ENCODE results near the gene CARF.

Gene CARF

DNA sequence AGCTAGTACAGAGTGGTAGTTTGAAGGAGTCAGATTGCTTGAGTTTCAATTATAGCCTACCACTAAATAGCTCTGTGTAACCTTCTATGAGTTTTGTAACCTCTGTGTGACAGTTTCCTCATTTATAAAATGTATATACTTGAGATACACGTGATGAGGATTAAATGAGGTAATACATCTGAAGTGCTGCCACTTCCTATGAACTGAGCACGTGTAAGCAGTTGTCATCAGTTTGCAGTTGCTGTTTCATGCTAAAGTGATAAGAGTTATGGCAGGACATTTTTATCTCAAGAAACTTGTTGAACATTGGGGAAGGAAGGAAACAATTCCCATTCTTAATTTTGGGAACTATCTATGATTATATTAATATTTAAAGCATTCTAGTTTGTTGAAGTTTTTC, 38.5 kb downstream of the CARF start:
- TF ChIP-seq CTCF (IDR thresholded peaks at IDR 0.05; ENCODE audit: insufficient read depth, low read length, poor library complexity, severe bottlenecking) (no peak), EZH2phosphoT487 (conservative IDR thresholded peaks at IDR 0.05; ENCODE audit: low read length) (no peak)
- H3K27ac ChIP-seq (ENCODE audit: low read depth, low read length) = no peak overlapping the region
- no peaks in the 10 kb centered on the region for H3K27me3 ChIP-seq (ENCODE audit: low read length)
- H3F3A ChIP-seq (ENCODE audit: insufficient read depth) = no peaks in the 10 kb centered on the region; the same call in 1 of the 2 replicates
- no peaks in the 10 kb centered on the region for H4K20me1 ChIP-seq (ENCODE audit: low read depth, low read length)
- H3K9ac ChIP-seq (ENCODE audit: low read length) = no peak overlapping the region
- no peaks in the 10 kb centered on the region for H3K9me3 ChIP-seq (ENCODE audit: insufficient read depth, low read length)
- 0 out of 2 replicates have a peak, but pooled peaks cover 3% of the 10 kb centered on the region for H3K36me3 ChIP-seq (ENCODE audit: low read length)
- no peak overlapping the region for H3K4me2 ChIP-seq (ENCODE audit: low read depth, low read length, poor library complexity, severe bottlenecking)
- H2AFZ ChIP-seq (ENCODE audit: low read depth, low read length, severe bottlenecking) = no peak overlapping the region
- no peaks in the 10 kb centered on the region for H3K79me2 ChIP-seq (ENCODE audit: insufficient read depth, low read length)
- no peaks in the 10 kb centered on the region for H3K9me2 ChIP-seq (replicated peaks; ENCODE audit: insufficient read depth, low read length)
- no peak overlapping the region for H3K4me3 ChIP-seq (ENCODE audit: insufficient read depth, low read length, poor library complexity, severe bottlenecking)

DNA sequence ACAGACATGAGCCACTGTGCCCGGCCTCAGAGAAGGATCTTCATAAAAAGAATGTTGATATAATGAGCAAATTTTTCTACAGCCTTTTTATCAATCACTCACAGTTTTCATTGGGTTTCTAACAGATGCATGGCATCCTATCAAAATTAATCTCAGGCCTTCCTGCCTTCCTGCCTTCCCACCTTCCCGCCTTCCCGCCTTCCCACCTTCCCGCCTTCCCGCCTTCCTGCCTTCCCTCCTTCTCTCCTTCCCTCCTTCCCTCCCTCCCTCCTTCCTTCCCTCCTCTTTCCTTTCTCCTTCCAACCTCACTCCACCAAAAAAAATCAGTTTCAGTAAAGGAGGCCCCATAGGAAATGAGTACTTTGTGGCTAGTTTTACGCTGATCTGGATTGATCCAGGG, 48.4 kb downstream of the CARF start:
- Histone ChIP-seq H3K9me3 (ENCODE audit: insufficient read depth, low read length) (no peaks in the 10 kb centered on the region), H3K4me2 (ENCODE audit: low read depth, low read length, poor library complexity, severe bottlenecking) (no peak overlapping the region), H3K36me3 (ENCODE audit: low read length) (no peaks in the 10 kb centered on the region), H4K20me1 (ENCODE audit: low read depth, low read length) (no peaks in the 10 kb centered on the region), H3F3A (ENCODE audit: insufficient read depth) (peaks cover 3% of the 10 kb centered on the region; the same call in 1 of the 2 replicates), H3K79me2 (ENCODE audit: insufficient read depth, low read length) (no peaks in the 10 kb centered on the region), H3K4me3 (ENCODE audit: insufficient read depth, low read length, poor library complexity, severe bottlenecking) (no peak overlapping the region), H3K27ac (ENCODE audit: low read depth, low read length) (no peak overlapping the region), H3K27me3 (ENCODE audit: low read length) (no peaks in the 10 kb centered on the region), H2AFZ (ENCODE audit: low read depth, low read length, severe bottlenecking) (no peak overlapping the region), H3K9me2 (replicated peaks; ENCODE audit: insufficient read depth, low read length) (no peaks in the 10 kb centered on the region), H3K9ac (ENCODE audit: low read length) (no peak overlapping the region)
- TF ChIP-seq EZH2phosphoT487 (conservative IDR thresholded peaks at IDR 0.05; ENCODE audit: low read length) (no peak), CTCF (IDR thresholded peaks at IDR 0.05; ENCODE audit: insufficient read depth, low read length, poor library complexity, severe bottlenecking) (no peak)

GRCh38 chr2:202963712-202964111, 51.6 kb downstream of the CARF start:
- Histone ChIP-seq H3K27me3 (ENCODE audit: low read length) (no peaks in the 10 kb centered on the region), H3K4me3 (ENCODE audit: insufficient read depth, low read length, poor library complexity, severe bottlenecking) (no peak overlapping the region), H3F3A (ENCODE audit: insufficient read depth) (peaks cover 3% of the 10 kb centered on the region; the same call in 1 of the 2 replicates), H2AFZ (ENCODE audit: low read depth, low read length, severe bottlenecking) (no peak overlapping the region), H3K9ac (ENCODE audit: low read length) (no peak overlapping the region), H3K27ac (ENCODE audit: low read depth, low read length) (no peak overlapping the region), H3K9me2 (replicated peaks; ENCODE audit: insufficient read depth, low read length) (no peaks in the 10 kb centered on the region), H4K20me1 (ENCODE audit: low read depth, low read length) (no peaks in the 10 kb centered on the region), H3K4me2 (ENCODE audit: low read depth, low read length, poor library complexity, severe bottlenecking) (no peak overlapping the region), H3K79me2 (ENCODE audit: insufficient read depth, low read length) (no peaks in the 10 kb centered on the region), H3K9me3 (ENCODE audit: insufficient read depth, low read length) (no peaks in the 10 kb centered on the region), H3K36me3 (ENCODE audit: low read length) (no peaks in the 10 kb centered on the region)
- TF ChIP-seq EZH2phosphoT487 (conservative IDR thresholded peaks at IDR 0.05; ENCODE audit: low read length) (no peak), CTCF (IDR thresholded peaks at IDR 0.05; ENCODE audit: insufficient read depth, low read length, poor library complexity, severe bottlenecking) (no peak)
